Body of pancreas (tissue), 4 donors: ENCODE data around the gene SLC9A3.

Experiments used
- POLR2A ChIP-seq, 3 donors: fragments of 450-650 bp; IDR thresholded peaks; one replicate each; pipeline ENCODE4 v1.6.1; 2016; ENCODE audit warnings: antibody characterized with exemption in 3 of 3, mild to moderate bottlenecking in 2 of 3
- TF ChIP-seq, protein P1 (sequence below), 7 experiments: fragments of 450-650 bp in 4 of 7; fragments of 200-600 bp in 3 of 7; sonication (generic) in 3 of 7; IDR thresholded peaks; one replicate each; pipeline ENCODE4 v1.5.1; 2016 to 2019; ENCODE audit warnings: antibody characterized with exemption in 7 of 7

DNA sequence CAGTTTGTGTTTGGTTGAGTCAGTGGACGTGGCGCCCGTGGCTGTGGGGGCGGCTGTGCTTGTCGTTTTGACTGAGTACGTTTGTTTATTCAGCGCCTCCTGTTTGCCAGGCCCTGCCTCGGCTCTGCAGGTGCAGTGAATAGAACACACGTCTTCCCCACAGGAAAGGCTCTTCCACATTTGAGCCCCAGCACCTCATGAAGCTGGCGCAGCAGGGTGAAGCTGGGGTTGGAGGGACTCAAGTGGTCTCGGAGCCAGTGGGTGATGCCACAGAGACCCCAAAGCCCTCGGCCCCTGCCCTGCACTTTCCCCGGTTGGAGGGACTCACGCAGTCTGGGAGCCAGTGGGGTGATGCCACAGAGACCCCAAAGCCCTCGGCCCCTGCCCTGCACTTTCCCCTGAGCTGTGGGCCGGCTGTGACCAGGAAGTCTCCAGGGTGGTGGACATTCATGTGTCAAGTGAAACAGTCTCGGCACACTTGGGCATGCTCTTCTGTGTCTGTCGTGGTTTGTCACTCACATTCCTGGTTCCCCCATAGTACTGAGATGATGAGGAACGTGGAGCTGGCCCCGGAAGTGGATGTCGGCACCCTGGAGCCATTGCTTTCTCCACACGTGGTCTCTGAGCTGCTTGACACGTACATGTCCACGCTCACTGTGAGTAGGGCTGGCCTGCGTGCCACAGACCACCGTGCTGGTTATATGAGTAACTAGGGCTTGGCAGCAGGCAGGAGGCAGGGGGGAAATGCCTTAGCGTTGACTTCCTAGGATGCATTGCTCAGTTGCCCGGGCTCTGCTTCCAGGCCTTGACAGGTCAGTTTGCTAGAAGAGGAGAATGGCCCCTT, 67.7 kb downstream of the SLC9A3 start:
- TF ChIP-seq, protein P1, sequence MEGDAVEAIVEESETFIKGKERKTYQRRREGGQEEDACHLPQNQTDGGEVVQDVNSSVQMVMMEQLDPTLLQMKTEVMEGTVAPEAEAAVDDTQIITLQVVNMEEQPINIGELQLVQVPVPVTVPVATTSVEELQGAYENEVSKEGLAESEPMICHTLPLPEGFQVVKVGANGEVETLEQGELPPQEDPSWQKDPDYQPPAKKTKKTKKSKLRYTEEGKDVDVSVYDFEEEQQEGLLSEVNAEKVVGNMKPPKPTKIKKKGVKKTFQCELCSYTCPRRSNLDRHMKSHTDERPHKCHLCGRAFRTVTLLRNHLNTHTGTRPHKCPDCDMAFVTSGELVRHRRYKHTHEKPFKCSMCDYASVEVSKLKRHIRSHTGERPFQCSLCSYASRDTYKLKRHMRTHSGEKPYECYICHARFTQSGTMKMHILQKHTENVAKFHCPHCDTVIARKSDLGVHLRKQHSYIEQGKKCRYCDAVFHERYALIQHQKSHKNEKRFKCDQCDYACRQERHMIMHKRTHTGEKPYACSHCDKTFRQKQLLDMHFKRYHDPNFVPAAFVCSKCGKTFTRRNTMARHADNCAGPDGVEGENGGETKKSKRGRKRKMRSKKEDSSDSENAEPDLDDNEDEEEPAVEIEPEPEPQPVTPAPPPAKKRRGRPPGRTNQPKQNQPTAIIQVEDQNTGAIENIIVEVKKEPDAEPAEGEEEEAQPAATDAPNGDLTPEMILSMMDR (IDR thresholded peaks at IDR 0.05) = no peak
- no peak for TF ChIP-seq POLR2A (IDR thresholded peaks at IDR 0.05)
